Cerebellar nuclear complex (tissue), 1 donor: ENCODE measurements around the gene NR0B1.

ENCODE experiments used
- DNase-seq, 2 experiments: peaks; one replicate each; lab custom pipeline; 2025; lab: John Stamatoyannopoulos, UW

The NR0B1 gene, protein sequence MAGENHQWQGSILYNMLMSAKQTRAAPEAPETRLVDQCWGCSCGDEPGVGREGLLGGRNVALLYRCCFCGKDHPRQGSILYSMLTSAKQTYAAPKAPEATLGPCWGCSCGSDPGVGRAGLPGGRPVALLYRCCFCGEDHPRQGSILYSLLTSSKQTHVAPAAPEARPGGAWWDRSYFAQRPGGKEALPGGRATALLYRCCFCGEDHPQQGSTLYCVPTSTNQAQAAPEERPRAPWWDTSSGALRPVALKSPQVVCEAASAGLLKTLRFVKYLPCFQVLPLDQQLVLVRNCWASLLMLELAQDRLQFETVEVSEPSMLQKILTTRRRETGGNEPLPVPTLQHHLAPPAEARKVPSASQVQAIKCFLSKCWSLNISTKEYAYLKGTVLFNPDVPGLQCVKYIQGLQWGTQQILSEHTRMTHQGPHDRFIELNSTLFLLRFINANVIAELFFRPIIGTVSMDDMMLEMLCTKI

DNA sequence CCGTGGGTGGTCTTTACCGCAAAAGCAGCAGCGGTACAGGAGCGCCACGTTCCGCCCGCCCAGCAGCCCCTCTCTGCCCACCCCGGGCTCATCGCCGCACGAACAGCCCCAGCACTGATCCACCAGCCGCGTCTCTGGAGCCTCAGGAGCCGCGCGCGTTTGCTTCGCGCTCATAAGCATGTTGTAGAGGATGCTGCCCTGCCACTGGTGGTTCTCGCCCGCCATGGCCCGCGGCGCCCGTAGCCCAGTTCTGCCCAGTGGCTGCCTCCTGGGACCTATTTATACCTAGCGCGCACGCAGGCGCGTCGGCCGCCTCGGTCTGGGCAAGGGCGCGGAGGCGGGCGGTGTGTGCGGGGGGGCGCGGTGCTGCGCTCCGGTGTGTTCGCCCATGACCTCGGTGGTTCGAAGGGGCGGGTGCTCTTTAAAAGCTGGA, at the start of gene NR0B1:
NR0B1 (minus strand) TSS at position 252 of the 433 bp plus-strand sequence; CDS start at position 225, 27 bp downstream.
- DNase-seq: no peak

DNA sequence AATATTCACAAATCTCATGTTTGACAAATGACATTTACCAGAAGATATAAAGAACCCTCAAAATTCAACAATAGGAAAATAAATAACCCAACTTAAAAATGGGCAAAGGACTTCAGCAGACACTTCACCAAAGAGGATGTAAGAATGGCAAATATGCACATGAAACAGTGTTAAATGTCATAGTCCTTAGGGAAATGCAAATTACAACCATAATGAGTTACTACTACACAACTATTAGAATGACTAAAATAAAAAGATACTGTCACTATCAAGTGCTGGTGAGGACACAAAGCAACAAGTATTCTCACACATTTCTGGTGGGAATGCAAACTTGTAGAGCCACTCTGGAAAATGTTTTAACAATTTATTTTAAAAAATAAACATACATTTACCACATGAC, 40.8 kb upstream of the NR0B1 start:
- DNase-seq: no peak

DNA sequence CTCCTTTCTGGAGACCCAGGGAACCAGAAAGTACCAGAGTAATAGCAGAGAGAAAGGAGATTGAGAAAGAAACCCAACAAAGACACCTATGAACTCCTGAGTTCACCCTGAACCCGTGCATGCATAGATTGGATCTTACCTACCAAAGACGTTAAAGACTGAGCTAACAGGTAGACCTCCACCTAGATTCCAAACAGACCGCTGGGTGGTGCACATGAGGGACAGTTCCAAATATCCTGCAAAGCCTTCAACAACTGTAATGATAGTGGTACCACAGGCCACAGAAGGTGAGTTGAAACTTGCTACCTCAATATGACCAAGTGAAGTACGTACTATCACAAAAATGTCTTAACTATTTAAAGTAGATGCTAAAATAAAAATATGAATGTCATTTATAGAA, 34.0 kb upstream of the NR0B1 start:
- DNase-seq: no peak

DNA sequence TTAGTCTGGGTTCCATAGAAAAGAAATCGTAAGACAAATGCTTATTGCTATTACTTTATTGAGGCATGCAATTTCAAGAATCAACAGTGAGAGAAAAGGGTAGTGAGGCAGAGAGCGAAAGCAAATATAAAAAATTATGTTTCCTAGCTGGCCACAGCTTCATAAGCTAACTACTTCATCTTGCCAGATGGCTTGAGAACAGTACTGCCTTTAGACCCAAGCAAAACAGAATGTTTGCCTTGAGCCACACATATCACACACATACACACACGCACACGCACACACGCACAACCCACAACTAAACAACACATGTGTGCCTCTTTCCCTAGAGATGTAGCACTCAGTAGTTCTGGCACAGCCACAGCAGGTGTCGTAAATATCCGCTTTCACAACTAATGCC, 31.6 kb upstream of the NR0B1 start:
- DNase-seq: no peak

DNA sequence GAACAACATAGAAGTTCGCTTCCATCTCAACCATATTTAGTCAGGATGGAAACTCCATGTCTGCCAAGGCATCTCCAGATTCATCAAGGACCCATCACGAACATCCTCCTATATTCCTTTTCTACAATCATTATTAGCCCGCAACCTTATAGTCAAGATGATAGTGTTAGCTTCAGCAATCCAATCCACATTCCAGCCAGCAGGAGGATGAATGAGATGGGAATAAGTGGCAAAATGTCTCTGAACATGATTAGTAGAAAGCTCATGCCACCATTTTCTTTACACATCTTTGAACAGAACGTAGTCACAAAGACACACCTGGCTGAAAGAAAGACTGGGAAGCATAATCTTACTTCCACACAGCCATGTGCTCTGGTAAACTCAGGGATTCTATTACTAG, 18.6 kb upstream of the NR0B1 start:
- no peak for DNase-seq

DNA sequence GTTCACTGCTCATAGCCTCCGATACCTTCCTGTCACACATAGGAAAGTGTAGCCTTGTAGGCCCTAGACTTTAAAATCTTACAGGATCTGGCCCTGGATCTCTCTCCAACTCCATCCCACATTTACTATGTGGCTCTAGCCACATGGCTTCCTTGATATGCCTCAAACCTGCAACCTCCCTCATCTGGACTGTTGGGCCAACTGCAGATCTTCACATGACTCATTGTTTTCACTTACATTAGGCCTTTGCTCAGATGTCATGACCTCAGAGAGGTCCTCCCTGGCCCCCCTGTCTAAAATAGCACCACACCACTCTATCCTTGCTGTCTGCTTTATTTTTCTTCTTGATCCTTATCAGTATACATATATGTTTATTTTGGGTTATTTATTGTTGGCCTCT, 8.1 kb upstream of the NR0B1 start:
- no peak for DNase-seq

DNA sequence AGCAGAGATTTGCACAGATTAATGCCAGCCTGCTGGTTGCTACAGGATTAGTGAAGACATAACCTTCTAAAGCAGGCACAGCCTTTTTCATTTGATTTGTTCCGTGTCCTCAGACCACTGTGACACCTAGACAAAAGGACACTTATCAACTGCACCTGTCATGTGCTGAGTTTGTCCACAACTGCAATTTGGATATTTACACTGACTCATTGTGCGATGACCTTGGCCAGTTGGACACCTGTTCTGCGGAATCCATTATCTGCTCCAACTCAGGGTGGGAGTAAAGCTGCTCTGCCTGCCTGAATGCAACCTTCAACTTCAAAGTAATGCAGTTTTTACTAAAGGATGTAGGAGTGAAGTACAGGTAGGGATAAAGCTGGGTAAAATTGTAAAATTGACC, 4.1 kb upstream of the NR0B1 start:
- DNase-seq: no peak

DNA sequence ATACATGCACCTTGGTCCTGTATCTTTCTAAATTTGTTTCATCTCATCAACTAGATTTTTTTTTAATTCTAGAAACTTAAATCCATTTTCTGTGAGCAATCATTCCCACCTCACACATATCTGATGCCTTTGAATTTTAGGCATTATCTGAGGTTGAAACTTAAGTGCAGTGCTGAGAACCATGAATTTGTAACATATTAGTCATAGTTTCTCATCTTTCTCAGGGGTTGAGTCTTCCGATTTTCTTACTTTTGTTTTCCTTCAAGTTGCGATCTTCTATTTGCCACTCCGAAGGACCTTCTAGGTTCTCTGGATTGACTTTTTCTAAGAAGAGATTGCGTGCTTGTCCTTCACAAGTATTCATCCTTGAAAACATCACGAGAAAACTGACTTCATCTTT, 3.7 kb upstream of the NR0B1 start:
- no peak for DNase-seq

DNA sequence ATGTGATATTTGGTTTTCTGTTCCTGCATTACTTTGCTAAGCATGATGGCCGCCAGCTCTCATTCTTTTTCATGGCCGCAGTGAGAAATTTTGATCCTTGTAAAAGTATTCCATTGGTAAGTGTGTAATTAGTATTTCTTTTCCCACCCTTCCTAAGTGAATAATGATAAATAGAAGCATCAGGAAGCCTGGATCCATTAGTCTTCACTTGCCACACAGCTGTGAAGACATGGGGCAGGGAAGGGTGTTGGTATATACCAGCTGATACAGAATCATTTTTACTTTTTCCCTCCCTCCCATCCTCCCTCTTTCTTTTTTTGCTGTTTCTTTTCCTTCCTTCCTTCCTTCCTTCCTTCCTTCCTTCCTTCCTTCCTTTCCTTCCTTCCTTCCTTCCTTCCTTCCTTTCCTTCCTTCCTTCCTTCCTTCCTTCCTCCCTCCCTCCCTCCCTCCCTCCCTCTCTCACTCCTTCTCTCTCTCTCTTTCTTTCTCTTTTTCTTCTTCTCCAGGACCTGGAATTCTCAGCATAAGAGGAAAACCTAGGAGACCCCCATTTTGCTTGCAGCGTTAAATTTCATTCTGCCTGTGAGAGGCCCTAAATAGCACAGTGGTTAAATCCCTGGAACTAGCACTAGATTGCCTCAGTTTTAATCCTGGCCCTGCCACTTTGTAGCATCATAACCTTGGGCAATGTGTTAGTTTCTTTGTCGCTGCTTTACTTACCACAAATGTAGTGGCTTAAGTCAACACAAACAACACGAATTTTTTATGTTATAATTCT, 1.4 kb upstream of the NR0B1 start:
- no peak for DNase-seq

DNA sequence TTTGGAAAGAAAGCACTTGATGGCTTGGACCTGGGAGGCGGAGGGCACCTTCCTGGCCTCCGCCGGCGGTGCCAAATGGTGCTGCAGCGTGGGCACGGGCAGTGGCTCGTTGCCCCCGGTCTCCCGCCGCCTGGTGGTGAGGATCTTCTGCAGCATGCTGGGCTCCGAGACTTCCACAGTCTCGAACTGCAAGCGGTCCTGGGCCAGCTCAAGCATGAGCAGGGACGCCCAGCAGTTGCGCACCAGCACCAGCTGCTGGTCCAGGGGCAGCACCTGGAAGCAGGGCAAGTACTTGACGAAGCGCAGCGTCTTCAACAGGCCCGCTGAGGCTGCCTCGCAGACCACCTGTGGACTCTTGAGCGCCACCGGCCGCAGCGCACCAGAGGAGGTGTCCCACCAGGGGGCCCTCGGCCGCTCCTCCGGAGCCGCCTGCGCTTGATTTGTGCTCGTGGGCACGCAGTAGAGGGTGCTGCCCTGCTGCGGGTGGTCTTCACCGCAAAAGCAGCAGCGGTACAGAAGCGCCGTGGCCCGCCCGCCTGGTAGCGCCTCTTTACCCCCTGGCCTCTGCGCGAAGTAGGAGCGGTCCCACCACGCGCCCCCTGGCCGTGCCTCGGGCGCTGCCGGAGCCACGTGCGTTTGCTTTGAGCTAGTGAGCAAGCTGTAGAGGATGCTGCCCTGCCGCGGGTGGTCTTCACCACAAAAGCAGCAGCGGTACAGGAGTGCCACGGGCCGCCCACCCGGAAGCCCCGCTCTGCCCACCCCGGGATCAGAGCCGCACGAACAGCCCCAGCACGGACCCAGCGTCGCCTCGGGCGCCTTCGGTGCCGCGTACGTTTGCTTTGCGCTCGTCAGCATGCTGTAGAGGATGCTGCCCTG, 689 bp downstream of the NR0B1 start:
- no peak for DNase-seq

DNA sequence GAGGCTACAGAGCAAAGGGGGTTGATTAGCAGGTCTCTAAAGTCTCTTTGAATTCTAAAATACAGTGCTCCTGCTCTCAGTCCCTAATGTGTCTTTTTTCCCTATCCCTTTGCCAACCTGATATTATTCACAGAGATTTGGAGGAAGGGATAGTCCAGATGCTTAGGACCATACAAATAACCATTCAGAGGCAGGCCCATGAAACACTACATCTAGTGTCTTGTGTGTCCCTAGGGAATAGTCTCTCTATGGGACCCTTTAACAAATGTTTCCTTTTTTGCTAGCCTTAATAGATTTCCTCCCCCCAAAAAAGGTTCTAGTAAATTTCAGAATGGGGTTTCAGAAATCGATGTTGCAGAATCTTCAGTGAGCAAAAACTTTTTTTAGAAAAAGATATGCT, 1.7 kb downstream of the NR0B1 start:
- DNase-seq: no peak

DNA sequence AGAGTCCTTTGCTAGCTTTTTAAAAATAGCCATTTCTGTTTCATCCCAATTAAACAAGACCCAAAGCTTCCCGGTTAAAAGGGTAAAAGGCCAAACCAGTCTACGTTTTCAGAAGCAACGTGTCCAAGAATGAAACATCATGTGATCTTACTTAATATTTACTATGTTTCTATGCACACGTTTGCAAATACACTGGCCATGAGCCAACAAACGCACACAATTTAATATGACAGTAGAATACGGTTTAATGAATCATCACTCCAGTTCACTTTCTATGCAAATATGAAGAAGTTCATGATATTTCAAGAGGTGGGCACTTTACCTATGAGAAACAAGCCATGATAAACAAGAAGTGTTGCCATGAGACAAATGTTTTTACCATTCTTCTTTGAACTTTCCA, 4.3 kb downstream of the NR0B1 start:
- no peak for DNase-seq

DNA sequence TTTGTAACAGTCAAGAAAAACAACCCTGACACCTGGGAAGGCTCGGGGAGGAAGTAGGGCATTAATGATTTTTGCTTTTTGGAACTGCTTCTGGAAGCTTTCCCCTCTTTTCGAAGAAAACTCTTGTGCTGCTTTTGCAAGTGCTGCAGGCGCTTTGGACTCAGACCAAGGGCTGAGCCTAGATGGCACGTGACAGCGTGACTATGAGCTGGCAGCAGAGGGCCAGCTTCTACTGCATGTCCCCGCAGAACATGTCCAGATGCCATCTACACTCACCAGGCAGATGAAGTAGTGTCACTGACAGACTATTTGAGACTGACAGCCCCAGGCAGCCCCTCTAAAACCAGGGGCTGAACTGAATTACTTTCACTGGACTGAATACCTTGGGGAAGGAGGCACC, 6.2 kb downstream of the NR0B1 start:
- no peak for DNase-seq

DNA sequence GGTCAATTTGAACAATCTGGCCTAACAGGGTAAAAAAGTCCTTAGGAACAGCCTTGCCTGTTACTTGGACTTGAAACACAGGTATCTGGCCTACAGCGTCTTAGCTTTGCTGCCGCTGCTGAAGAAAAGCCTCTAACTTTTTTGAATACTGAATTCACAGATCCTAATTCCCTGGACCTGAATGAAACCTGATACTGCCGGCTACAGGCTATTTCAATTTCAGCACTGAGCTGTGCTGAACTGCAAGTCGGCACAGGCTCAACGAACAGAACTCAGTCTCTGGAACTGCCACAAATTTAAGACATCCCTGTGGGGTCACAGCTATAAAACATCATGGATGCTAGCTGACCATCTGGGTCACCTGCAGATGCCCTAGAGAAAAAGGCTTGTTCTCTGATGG, 7.2 kb downstream of the NR0B1 start:
- no peak for DNase-seq

DNA sequence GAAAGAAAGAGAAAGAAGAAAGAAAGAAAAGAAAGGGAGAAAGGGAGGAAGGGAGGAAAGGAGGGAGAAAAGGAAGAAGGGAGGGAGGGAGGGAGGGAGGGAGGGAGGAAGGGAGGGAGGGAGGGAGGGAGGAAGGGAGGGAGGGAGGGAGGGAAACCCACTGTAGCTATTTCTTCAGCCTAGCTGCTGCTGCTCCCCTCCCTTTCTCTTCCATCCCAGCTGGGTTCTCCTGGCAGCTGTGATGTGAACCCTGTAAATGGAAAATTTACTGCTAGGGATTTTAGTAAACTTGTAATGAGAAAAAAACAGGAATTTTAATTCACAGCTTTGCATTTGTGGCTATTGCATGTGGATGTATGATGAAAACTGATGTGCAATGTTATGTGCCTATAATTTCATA, 8.0 kb downstream of the NR0B1 start:
- no peak for DNase-seq

DNA sequence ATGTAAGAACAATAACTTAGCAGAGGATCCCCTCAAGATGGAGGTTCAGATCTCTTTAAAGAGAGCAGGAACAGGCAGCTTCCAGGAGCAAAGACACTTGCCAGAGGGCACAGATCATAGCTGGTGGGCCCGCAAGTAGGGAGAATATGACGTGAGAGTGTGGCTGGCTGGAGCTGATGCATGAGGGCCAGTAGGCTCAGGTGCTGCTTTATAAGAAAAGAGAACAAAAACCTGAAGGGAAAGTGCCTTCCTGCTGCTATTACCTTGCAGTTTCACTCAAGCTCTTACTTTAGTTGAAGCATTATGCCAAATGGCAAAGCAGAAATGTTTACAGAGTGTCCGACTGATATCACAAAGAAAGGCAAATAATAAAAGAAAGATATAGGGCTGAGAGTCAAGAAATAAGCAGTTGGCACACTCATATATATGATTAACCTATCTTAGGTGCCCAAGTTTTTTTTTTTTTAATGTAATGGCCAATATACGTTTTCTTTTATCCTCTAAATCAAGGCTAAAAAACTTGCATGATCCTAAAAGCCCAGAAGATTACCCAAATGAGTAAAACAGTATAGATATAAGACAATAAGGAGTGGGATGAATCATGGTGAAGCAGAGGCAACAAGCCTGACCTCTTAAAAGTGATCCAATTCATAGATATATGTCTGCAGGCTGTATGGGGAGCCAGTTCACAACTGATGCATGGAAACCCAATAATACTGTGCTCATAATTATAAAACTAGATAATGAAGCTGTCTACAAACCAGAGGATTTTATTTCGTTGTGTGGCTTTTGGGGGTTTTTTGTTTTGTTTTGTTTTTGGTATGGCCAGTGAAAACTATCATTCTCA, 12.6 kb downstream of the NR0B1 start:
- DNase-seq: no peak

DNA sequence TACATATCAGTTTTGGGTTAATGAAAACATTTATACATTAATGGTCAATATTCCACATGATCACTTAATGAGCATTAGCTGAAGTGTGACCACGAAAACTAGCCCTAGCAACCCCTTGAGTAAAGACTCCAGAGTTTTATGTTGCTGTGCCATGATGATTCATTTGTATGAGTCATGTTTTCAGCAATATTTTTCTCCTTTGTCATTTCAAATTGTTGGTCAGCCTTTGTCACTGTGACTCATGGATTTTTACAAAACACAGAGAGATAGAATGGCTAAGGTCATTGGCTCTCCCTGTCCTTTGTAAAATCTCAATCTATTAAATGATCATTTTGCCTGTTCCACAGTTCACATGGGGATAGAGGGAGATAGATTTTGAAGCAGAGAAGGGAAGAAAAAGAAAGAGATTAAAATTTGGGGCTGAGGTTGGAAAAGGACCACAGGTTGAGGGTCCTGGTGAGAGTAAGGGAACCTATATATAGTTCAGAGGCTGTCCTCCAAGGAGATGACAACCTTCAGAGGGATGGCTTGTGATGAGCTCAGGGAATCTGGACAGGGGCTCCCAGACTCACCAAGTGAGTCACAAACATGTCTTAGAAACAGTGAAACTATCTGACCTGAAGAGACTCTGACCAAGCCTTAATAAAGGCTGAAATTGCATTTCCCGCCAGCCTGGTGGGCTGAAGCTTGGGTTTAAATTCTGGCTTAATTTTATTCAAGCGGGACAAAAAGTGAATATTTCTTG, 25.6 kb downstream of the NR0B1 start:
- no peak for DNase-seq

DNA sequence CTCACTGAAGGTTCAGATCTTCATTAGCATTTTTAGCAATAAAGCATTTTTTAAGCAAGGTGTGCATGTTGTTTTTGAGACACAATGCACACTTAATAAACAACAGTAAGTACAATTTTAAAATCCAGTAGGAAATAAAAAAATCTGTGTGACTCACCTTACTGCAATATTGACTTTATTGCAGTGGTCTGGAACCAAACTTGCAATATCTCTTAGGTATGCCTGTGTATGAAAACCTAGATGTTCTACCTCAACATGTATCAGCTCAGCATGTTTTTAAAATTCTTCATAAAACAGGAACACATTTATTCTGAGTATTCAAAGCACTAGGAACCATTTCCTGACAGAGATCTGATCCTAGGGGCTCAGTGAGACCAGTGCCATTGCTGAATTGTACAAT, 26.7 kb downstream of the NR0B1 start:
- no peak for DNase-seq

DNA sequence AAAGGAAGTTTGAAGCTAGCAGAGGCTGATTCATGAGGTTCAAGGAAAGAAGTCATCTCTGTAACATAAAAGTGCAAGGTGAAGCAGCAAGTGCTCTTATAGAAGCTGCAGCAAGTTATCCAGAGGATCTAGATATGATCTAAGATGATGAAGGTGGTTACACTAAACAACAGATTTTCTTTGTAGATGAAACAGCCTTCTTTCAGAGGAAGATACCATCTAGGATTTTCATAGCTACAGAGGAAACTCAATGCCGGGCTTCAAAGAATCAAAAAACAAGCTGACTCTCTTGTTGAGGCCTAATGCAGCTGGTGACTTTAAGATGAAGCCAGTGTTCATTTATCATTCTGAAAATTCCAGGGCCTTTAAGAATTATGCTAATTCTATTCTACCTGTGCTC, 28.8 kb downstream of the NR0B1 start:
- DNase-seq: no peak

DNA sequence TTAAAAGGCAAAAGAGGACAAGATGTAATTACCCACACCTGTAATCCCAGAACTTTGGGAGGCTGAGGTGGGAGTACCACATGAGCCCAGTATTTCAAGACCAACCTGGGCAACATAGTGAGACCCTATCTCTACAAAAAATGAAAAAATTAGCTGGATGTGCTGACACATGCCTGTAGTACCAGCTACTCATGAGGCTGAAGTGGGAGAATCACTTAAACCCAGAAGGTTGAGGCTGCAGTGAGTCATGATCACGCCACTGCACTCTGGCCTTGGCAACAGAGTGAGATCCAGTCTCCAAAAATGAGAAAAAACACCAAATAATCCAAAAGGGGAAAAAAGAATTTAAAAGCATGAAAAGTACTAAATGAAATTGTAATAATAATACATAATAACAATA, 30.8 kb downstream of the NR0B1 start:
- no peak for DNase-seq

DNA sequence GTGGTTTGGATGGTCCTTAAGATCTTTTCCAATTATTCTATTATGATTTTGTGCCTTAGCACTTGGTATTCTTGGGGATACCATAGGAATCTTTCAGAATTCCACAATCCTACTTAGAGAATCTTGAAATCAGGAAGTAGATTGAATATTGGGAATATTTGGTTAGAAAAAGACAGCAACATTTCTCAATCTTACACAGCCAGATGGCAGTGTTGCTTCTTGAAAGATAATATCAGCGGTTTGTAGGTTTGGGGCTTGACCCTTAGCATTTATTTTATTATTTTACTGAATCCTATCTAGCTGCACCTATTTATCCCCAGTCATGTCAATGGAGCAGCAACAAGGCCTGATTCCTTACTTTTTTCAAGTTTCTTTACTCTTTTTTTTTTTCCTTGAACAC, 33.7 kb downstream of the NR0B1 start:
- no peak for DNase-seq
